ENCODE results near the gene KPNA1.
"Not testable (repeated sequence)": the region's sequence is repeated elsewhere in the genome, so short reads cannot be mapped to it uniquely, and the experiment has no call there.

Gene KPNA1

GRCh38 chr3:122519693-122520092 is 5.0 kb upstream of the KPNA1 start:
- DNase-seq (ENCODE audit: low read depth) = no peak

DNA sequence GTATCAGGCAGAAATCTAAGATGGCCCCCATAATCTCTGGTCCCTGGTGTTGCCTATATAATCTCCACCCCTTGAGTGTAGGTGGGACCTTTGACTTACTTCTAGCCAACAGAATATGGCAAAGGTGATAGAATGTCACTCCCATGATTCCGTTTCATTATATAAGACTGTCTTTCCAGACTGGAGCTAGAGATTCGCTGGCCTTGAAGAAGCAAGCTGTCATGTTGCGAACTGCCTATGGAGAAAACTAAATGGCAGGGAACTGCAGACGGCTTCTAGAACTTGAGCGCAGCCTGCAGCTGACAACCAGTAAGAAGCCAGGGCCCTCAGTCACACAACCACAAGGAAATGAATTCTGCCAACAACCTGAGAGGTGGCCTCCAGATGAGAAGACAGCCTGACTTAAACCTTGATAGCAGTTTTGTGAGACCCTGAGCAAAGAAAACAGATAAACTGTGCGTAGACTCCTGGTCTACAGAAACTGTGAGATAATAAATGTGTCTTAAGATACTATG is 2.2 kb upstream of the KPNA1 start:
- no peak for DNase-seq (ENCODE audit: low read depth)

DNA sequence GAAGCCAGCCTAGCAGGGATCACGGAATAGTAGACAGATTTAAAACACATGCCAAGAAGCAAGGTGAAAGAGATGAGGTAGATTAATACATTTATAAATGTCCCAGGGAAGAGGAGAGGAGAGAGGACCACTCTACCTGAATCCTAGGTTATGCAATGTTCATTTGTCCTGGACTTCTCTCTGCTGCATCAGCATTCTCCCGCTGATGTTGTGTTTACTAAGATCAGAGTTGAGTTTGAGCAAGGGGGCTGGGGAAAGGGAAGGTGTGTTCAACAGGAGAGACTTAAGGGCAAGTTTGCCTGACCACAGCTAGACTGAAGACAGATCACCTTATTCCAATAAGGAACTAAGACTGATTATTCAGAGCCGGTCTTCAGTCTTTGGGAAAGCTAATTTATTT is 1.1 kb upstream of the KPNA1 start:
- DNase-seq (ENCODE audit: low read depth) = no peak

GRCh38 chr3:122515020-122515468 is 305 bp upstream of the KPNA1 start:
- no peak for DNase-seq (ENCODE audit: low read depth)

- DNase-seq (ENCODE audit: low read depth) = no peak
Measured at GRCh38 chr3:122513386-122514122, 1.2 kb downstream of the KPNA1 start.

- DNase-seq (ENCODE audit: low read depth) = no peak
Measured at GRCh38 chr3:122512284-122512683, 2.5 kb downstream of the KPNA1 start.

DNA sequence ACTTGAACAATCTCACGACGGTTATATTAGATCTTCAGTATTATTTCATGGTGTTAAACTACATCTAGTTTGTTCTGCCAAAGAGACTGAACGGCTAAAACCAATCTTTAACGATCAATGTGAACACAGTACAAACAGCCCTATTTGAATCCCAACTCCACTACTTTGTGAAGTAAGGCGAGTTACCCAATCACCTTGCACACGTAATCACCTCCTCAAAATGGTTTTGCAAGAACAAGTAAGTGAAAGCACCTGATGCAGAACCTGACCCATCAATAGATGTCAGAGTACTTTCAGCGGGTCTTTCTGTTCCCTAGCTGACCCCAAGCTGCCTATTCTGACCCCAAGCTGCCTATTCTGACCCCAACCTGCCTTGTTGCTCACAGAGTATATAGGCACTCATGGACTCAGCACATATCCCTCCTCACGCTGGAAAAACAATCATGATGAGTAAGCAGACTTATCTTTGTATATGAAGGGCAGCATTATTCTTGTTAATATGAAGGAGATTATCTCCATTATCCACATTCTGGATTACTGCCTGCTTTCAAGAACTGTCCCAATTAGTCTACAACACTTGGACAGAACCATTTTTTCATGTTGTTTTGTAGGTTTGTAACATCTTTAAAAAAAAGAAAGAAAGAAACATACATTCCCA is 3.7 kb downstream of the KPNA1 start:
- no peak for DNase-seq (ENCODE audit: low read depth)

DNA sequence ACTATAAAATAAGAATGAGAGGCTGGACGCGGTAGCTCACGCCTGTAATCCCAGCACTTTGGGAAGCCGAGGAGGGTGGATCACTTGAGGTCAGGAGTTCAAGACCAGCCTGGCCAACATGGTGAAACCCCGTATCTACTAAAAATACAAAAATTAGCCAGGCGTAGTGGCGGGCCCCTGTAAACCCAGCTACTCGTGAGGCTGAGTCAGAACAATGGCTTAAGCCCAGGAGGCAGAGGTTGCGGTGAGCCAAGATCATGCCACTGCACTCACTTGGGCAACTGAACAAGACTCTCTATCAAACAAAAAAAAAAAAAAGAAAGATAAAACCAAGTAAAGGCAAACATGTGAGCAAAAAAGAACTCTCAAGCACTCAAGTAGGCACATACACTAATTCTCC is 5.8 kb downstream of the KPNA1 start:
- DNase-seq (ENCODE audit: low read depth) = not testable (repeated sequence)

DNA sequence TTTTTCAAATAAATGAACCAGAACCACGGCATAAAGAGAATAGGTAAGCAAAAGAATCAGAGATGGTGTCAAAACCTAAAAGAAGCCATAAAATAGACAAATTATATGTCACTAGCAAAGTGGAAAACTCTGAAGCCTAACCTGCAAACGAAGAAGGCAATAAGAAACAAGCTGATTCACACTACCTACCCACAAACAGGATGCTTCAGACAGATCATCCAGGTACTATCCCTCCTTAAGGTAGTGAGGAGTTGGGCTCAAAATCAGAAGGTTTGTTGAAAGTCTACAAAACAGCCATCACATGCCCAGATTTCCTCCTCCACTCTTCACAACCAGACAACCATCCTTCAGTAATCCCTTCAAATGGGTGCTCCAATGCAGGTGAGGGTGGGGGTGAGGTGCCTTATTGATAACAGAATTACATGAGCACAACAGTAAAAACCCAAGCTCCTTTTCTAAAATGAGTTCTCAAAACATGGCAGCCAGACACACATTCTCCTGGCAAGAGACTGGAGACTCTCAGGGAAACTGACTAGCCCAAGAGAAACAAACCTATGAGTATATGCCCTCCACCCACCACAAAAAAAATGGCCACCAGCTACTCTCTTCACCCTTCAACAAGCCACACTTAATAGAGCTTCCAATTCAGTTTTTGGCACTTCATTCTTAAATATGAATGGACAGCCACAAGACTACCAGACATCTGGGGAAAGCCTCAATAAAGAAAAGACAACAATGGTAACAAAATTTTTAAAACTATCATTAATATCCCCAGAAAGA is 6.4 kb downstream of the KPNA1 start:
- DNase-seq (ENCODE audit: low read depth) = no peak

GRCh38 chr3:122506450-122506849 is 8.3 kb downstream of the KPNA1 start:
- no peak for DNase-seq (ENCODE audit: low read depth)

GRCh38 chr3:122505676-122506075 is 9.1 kb downstream of the KPNA1 start:
- no peak for DNase-seq (ENCODE audit: low read depth)

- no peak for DNase-seq (ENCODE audit: low read depth)
Measured at GRCh38 chr3:122502941-122503340, 11.8 kb downstream of the KPNA1 start.

DNA sequence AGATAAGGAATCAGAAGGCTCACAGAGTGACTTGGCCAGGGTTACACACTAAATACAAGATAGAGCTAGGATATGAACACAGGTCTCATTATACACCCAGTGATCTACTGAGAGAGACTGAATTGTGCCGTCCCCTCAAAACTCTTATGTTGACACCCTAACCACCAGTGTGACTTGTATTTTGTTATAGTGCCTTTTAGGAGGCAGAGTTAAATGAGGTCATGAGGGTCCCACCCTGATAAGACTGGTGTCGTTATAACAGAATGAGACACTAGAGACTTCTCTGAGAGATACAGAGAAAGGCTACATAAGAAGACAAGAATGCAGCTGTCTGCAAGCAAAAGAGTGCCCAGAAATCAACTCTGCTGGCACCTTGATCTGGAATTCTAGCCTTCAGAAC is 12.6 kb downstream of the KPNA1 start:
- no peak for DNase-seq (ENCODE audit: low read depth)

- DNase-seq (ENCODE audit: low read depth) = not testable (repeated sequence)
Measured at GRCh38 chr3:122500964-122501363, 13.8 kb downstream of the KPNA1 start.

- DNase-seq (ENCODE audit: low read depth) = no peak
Measured at GRCh38 chr3:122498152-122498551, 16.6 kb downstream of the KPNA1 start.

DNA sequence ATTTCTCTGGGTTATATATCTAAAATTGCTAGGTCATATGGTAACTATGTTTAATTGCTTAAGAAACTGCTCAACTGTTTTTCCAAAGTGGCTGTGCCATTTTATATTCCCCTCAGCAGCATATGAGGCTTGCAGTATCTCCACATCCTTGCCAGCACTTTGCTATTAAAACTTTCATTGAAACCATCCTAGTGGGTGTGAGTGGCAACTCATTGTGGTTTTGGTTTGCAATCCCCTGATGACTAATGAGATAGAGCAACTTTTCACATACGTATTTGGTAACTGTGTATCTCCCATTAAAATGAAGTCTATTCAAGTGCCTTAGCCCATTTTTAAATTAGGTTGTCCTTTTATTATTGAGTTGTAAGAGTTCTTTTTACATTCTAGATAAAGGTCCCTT is 17.3 kb downstream of the KPNA1 start:
- no peak for DNase-seq (ENCODE audit: low read depth)

DNA sequence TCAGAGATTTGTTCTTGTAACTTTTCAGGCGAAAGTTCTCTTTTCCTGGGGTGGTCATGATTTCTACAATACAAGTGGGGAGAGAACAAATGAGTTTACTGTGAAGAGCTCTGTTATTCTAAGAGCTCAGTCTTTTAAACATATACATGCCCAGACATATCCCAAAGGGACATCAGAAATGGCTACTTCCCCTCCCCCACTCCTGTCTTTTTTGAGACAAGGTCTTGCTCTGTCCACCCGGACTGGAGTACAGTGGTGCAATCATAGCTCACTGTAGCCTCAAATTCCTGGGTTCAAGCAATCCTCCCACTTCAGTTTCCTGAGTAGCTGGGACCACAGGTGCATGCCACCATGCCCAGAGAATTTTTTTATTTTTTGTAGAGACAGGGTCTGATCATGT is 18.2 kb downstream of the KPNA1 start:
- DNase-seq (ENCODE audit: low read depth) = no peak

DNA sequence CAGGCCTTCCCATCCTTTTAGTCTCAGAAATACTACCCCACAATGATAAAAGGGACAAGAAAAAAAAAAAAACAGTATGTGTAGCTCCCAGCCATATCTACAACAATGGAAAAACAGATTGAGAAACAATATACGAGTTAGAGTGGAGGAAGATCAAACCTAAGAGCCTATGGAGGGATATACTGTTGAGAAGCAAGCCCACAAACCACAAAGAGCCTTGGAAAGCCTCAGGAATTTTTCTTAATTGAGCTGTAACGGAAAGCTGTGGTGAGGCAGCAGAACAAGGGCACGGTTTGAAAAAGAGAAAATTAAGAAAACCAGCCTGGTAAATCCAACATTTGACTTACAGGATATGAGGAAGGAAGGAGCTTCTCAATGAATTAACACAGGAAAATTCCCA is 21.4 kb downstream of the KPNA1 start:
- no peak for DNase-seq (ENCODE audit: low read depth)

- no peak for DNase-seq (ENCODE audit: low read depth)
Measured at GRCh38 chr3:122488262-122488973, 26.3 kb downstream of the KPNA1 start.

DNA sequence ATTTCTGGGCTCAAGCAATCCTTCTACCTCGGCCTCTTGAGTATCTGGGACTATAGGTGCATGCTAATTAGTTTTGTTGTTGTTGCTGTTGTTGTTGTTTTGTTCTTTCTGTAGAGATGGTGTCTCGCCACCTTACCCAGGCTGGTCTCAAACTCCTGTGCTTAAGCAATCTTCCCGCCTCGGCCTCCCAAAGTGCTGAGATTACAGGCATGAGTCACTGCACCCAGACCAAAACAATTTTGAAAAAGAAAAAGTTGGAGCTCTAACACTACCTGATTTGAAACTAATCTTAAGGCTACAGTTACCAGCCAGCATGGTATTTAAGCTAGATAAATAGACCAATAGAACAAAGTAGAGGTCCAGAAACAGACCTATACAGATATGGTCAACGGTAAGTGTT is 29.8 kb downstream of the KPNA1 start:
- DNase-seq (ENCODE audit: low read depth) = no peak

- no peak for DNase-seq (ENCODE audit: low read depth)
Measured at GRCh38 chr3:122481390-122481789, 33.3 kb downstream of the KPNA1 start.

DNA sequence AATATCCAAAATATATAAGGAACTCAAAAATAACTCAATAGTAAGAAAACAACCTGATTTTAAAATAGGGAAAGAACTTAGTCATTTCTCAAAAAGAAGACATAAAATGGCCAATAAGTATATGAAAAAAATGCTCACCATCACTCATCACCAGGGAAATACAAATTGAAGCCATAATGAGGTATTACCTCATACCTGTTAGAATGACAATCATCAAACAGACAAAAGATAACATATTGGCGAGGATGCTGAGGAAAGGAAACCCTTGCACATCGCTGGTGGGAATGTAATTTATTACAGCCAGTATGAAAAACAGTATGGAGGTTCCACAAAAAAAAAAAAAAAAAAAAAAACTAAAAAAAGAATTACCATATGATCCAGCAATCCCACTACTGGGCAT is 38.2 kb downstream of the KPNA1 start:
- DNase-seq (ENCODE audit: low read depth) = no peak

Data from stimulated activated CD8-positive, alpha-beta memory T cell treated with anti-CD3 and anti-CD28 coated beads, Interleukin-15, amount 100 ng/mL, for 1 hour (primary cell).